ENCODE results near the gene GNA15.
A peak's percentile ranks its signal among the peaks of the same experiment; 100 is the strongest.

The GNA15 gene

GRCh38 chr19:3106509-3107141 is 29.2 kb upstream of the GNA15 start:
- DNase-seq, result no peak

- no peak for DNase-seq
These were observed 28.2 kb upstream of the GNA15 start for GRCh38 chr19:3107658-3108057.

- peak; percentile 31 to 73 (median 48) for DNase-seq
These were observed 27.1 kb upstream of the GNA15 start for GRCh38 chr19:3108775-3109174.

- no peak for DNase-seq
These were observed 26.3 kb upstream of the GNA15 start for GRCh38 chr19:3109491-3109890.

- DNase-seq, result no peak
These were observed 25.6 kb upstream of the GNA15 start for GRCh38 chr19:3110126-3110825.

- DNase-seq, result no peak
These were observed 24.1 kb upstream of the GNA15 start for GRCh38 chr19:3111586-3112247.

GRCh38 chr19:3112375-3113099 is 23.3 kb upstream of the GNA15 start:
- no peak for DNase-seq

GRCh38 chr19:3113100-3114017 is 22.5 kb upstream of the GNA15 start:
- no peak for DNase-seq

GRCh38 chr19:3114018-3114726 is 21.7 kb upstream of the GNA15 start:
- no peak for DNase-seq

GRCh38 chr19:3114811-3115210 is 21.0 kb upstream of the GNA15 start:
- DNase-seq, result no peak

GRCh38 chr19:3115411-3115810 is 20.4 kb upstream of the GNA15 start:
- no peak for DNase-seq

GRCh38 chr19:3115916-3116602 is 19.8 kb upstream of the GNA15 start:
- no peak for DNase-seq

GRCh38 chr19:3116621-3117020 is 19.2 kb upstream of the GNA15 start:
- no peak for DNase-seq

GRCh38 chr19:3117716-3118115 is 18.1 kb upstream of the GNA15 start:
- DNase-seq, result no peak

GRCh38 chr19:3118232-3119070 is 17.4 kb upstream of the GNA15 start:
- DNase-seq, result no peak

- no peak for DNase-seq
These were observed 16.7 kb upstream of the GNA15 start for GRCh38 chr19:3119071-3119595.

GRCh38 chr19:3119693-3120380 is 16.0 kb upstream of the GNA15 start:
- no peak for DNase-seq

- DNase-seq, result no peak
These were observed 15.1 kb upstream of the GNA15 start for GRCh38 chr19:3120611-3121276.

GRCh38 chr19:3121396-3121795 is 14.4 kb upstream of the GNA15 start:
- no peak for DNase-seq

Data from NCI-H1417 (cell line).